ENCODE measurements around the gene MRPS18B.

GRCh38 chr6:30625511-30625910 lies 7.9 kb downstream of the MRPS18B start:
- TF ChIP-seq, protein P1, sequence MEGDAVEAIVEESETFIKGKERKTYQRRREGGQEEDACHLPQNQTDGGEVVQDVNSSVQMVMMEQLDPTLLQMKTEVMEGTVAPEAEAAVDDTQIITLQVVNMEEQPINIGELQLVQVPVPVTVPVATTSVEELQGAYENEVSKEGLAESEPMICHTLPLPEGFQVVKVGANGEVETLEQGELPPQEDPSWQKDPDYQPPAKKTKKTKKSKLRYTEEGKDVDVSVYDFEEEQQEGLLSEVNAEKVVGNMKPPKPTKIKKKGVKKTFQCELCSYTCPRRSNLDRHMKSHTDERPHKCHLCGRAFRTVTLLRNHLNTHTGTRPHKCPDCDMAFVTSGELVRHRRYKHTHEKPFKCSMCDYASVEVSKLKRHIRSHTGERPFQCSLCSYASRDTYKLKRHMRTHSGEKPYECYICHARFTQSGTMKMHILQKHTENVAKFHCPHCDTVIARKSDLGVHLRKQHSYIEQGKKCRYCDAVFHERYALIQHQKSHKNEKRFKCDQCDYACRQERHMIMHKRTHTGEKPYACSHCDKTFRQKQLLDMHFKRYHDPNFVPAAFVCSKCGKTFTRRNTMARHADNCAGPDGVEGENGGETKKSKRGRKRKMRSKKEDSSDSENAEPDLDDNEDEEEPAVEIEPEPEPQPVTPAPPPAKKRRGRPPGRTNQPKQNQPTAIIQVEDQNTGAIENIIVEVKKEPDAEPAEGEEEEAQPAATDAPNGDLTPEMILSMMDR (IDR thresholded peaks at IDR 0.05), result no peak
- no peak for TF ChIP-seq EZH2 (IDR thresholded peaks at IDR 0.05; ENCODE audit: borderline replicate concordance, insufficient read depth, low read depth, low read length, poor library complexity, severe bottlenecking)
